HUES6 (cell line): ENCODE data around the gene TOX2.

ENCODE experiments used
- H3K27ac ChIP-seq: 2 replicates; pipeline ENCODE4 v1.7.0; 2013; ENCODE audit warnings: low read depth, mild to moderate bottlenecking, low read length, inconsistent platforms
- H3K27me3 ChIP-seq: 2 replicates; pipeline ENCODE4 v1.6.1; 2013; ENCODE audit warnings: low read length; ENCODE audit not compliant: control insufficient read depth, insufficient read depth
- H3K36me3 ChIP-seq: 2 replicates; pipeline ENCODE4 v1.6.1; 2013; ENCODE audit warnings: low read length; ENCODE audit not compliant: control insufficient read depth, insufficient read depth
- H3K4me1 ChIP-seq: 2 replicates; pipeline ENCODE4 v1.6.1; 2013; ENCODE audit warnings: low read length; ENCODE audit not compliant: control insufficient read depth, insufficient read depth
- H3K4me3 ChIP-seq: 2 replicates; pipeline ENCODE4 v1.5.1; 2013; ENCODE audit warnings: low read depth, low read length
- H3K9ac ChIP-seq: one replicate; pipeline ENCODE4 v1.6.1; 2013; ENCODE audit warnings: mild to moderate bottlenecking, low read length
- H3K9me3 ChIP-seq: 2 replicates; pipeline ENCODE4 v1.6.1; 2013; ENCODE audit warnings: low read depth, low read length; ENCODE audit not compliant: control insufficient read depth, insufficient read depth

Gene TOX2

DNA sequence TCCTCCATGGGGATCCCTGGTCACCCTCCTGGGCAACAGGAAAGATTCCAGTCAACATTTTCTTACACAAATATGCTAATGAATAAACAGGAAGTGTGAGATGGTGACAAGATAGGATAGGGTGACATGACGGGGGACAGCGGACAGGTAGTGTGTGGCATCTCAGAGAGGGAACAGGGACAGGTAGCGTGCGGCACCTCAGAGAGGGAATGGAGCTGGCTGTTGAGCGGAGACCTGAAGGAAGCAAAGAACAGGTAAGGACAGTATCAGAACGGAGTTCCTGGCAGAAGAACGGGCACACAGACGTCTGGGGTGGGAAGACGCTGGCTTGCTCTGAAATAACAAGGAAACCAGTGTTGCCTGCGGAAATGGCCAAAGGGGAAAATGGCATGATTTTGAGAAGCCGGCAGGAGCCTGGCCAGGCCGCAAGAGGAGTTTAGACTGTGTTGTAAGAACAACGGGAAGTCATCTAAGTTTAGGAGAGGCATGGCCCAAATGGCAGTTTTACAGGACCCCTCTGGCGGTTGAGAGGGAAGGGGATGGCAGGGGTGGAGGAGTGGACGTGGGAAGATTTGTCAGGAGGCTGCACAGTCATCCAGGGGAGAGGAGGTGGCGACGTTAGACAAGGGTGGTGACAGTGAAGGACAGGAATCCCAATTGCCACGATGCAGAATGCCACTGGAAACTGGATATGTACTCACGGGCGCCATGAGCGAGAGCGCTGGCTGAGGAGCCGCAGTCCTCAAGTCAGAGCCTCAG lies 160.7 kb downstream of the TOX2 start:
- no peaks in the 10 kb centered on the region for H3K36me3 ChIP-seq
- H3K9ac ChIP-seq = no peak overlapping the region
- H3K27me3 ChIP-seq = no peaks in the 10 kb centered on the region
- no peak overlapping the region for H3K4me3 ChIP-seq
- H3K9me3 ChIP-seq = no peaks in the 10 kb centered on the region
- H3K27ac ChIP-seq = no peak overlapping the region
- H3K4me1 ChIP-seq = peaks cover 12% of the 10 kb centered on the region; the same call in 1 of the 2 replicates

DNA sequence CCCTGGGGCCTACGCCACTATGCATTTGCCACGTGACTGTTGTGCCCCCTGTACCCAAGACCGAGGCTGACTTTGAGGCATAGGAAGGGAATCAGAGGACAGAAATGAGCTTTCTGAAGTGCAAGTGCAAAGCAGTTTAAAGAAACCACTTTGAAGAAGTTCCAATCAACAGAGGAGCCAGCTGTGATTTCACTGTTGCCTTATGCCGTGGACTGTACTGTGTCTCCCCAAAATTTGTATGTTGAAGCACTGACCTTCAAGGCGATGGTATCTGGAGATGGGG lies 161.2 kb downstream of the TOX2 start:
- Histone ChIP-seq H3K36me3 (no peaks in the 10 kb centered on the region), H3K9me3 (no peaks in the 10 kb centered on the region), H3K27ac (no peak overlapping the region), H3K4me1 (peaks cover 12% of the 10 kb centered on the region; the same call in 1 of the 2 replicates), H3K9ac (no peak overlapping the region), H3K4me3 (no peak overlapping the region), H3K27me3 (no peaks in the 10 kb centered on the region)

DNA sequence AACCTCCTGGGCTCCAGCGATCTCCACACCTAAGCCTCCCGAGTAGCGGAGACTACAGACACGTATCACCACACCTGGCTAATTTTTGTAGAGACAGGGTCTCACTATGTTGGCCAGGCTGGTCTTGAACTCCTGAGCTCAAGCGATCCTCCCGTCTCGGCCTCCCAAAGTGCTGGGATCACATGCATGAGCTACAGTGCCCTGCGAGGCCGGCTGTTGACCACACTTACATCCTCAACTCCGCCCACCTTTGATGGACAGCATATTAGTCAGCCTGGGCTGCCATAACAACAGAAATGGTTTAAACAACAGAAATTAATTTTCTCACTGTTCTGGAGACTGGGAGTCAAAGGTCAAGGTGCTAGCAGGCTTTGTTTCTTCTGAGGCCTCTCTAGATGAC lies 164.6 kb downstream of the TOX2 start:
- Histone ChIP-seq H3K27ac (no peak overlapping the region), H3K9ac (no peak overlapping the region), H3K27me3 (no peaks in the 10 kb centered on the region), H3K4me1 (no peaks in the 10 kb centered on the region), H3K36me3 (no peaks in the 10 kb centered on the region), H3K4me3 (no peak overlapping the region), H3K9me3 (no peaks in the 10 kb centered on the region)

- Histone ChIP-seq H3K36me3 (no peaks in the 10 kb centered on the region), H3K4me1 (no peaks in the 10 kb centered on the region), H3K9ac (no peak overlapping the region), H3K27me3 (no peaks in the 10 kb centered on the region), H3K27ac (no peak overlapping the region), H3K4me3 (no peak overlapping the region), H3K9me3 (no peaks in the 10 kb centered on the region)
These were observed 165.4 kb downstream of the TOX2 start for GRCh38 chr20:44080064-44080463.

GRCh38 chr20:44080646-44081267 lies 166.1 kb downstream of the TOX2 start:
- no peak overlapping the region for H3K27ac ChIP-seq
- no peaks in the 10 kb centered on the region for H3K36me3 ChIP-seq
- H3K9ac ChIP-seq = no peak overlapping the region
- no peak overlapping the region for H3K4me3 ChIP-seq
- H3K4me1 ChIP-seq = no peaks in the 10 kb centered on the region
- no peaks in the 10 kb centered on the region for H3K27me3 ChIP-seq
- H3K9me3 ChIP-seq = no peaks in the 10 kb centered on the region

GRCh38 chr20:44081476-44081875 lies 166.8 kb downstream of the TOX2 start:
- Histone ChIP-seq H3K27me3 (no peaks in the 10 kb centered on the region), H3K4me3 (no peak overlapping the region), H3K27ac (no peak overlapping the region), H3K9me3 (no peaks in the 10 kb centered on the region), H3K36me3 (no peaks in the 10 kb centered on the region), H3K4me1 (no peaks in the 10 kb centered on the region), H3K9ac (no peak overlapping the region)

- Histone ChIP-seq H3K9ac (no peak overlapping the region), H3K4me3 (no peak overlapping the region), H3K27me3 (no peaks in the 10 kb centered on the region), H3K9me3 (no peaks in the 10 kb centered on the region), H3K36me3 (no peaks in the 10 kb centered on the region), H3K27ac (no peak overlapping the region), H3K4me1 (no peaks in the 10 kb centered on the region)
These were observed 167.2 kb downstream of the TOX2 start for GRCh38 chr20:44081888-44082287.

DNA sequence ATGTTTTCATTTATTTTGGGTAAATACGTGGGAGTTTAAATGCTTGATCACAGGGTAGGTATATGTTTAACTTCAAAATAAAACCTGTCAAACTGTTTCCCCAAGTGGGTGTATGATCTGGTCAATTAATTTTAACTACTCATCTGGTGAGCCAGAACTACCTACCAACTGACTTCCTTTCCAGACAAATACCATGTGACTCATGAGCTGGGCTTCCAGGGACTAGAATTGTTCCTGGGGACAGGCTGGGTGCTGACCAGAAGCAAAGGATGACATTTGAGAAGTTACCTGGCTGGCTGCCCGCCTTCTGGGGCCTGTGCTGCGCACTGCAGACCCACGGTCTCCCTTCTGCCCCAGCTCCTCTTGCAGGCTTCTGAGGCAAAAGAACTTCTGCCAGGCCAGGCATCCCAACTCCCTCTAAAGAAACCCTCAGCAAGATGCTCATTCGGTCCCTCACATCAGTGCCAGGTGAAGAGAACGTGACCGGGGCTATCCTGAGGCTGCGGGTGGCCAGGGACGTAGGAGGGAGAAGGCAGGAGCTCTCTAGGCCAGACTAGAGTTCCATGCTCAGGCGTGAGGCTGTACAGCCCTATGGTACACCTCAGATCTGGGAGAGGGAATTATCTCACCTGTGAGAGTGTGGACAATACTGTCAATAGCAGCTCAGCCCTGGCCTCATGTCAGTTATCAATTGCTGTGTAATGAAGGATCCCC lies 168.7 kb downstream of the TOX2 start:
- no peak overlapping the region for H3K9ac ChIP-seq
- no peaks in the 10 kb centered on the region for H3K36me3 ChIP-seq
- no peaks in the 10 kb centered on the region for H3K27me3 ChIP-seq
- H3K27ac ChIP-seq = no peak overlapping the region
- no peaks in the 10 kb centered on the region for H3K4me1 ChIP-seq
- H3K9me3 ChIP-seq = no peaks in the 10 kb centered on the region
- no peak overlapping the region for H3K4me3 ChIP-seq

GRCh38 chr20:44084439-44084838 lies 169.8 kb downstream of the TOX2 start:
- Histone ChIP-seq H3K27me3 (no peaks in the 10 kb centered on the region), H3K9me3 (no peaks in the 10 kb centered on the region), H3K36me3 (no peaks in the 10 kb centered on the region), H3K4me3 (no peak overlapping the region), H3K9ac (no peak overlapping the region), H3K27ac (no peak overlapping the region), H3K4me1 (no peaks in the 10 kb centered on the region)

DNA sequence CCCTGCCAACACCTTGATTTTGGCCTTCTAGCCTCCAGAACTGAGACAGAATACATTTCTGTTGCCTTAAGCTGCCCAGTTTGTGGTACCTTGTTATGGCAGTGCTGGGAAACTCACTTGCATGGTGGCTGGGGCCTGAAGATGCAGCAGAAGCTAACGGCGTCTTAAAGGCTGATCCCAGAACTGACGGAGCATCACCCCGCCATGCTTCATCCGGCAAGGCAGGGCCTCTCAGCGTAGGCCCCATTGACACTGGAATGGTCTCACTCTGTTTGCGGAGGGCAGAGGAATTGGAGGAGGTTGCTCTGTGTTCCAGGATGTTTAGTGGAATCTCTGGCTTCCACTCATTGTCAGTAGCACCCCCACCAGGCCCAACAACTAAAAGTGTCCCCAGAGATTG lies 170.2 kb downstream of the TOX2 start:
- Histone ChIP-seq H3K27ac (no peak overlapping the region), H3K4me3 (no peak overlapping the region), H3K36me3 (no peaks in the 10 kb centered on the region), H3K27me3 (no peaks in the 10 kb centered on the region), H3K9ac (no peak overlapping the region), H3K4me1 (peaks cover 2% of the 10 kb centered on the region; the same call in 1 of the 2 replicates), H3K9me3 (no peaks in the 10 kb centered on the region)
